Choroid plexus epithelial cell (primary cell): ENCODE measurements around the gene CR2.

Source experiments
- DNase-seq: peaks from one replicate; pipeline ENCODE4 v3.0.0-alpha.2; 2010; ENCODE audit warnings: low read depth
- H3K4me3 ChIP-seq: 2 replicates; pipeline ENCODE4 v1.5.1; 2011; ENCODE audit warnings: low read depth, mild to moderate bottlenecking, control low read depth, low read length, moderate library complexity
- TF ChIP-seq, protein P1 (sequence below): conservative IDR thresholded peaks from 2 replicates; pipeline ENCODE4 v1.5.1; 2011; ENCODE audit warnings: low read depth, mild to moderate bottlenecking, control low read depth, inconsistent platforms, low read length, moderate library complexity

Gene CR2

DNA sequence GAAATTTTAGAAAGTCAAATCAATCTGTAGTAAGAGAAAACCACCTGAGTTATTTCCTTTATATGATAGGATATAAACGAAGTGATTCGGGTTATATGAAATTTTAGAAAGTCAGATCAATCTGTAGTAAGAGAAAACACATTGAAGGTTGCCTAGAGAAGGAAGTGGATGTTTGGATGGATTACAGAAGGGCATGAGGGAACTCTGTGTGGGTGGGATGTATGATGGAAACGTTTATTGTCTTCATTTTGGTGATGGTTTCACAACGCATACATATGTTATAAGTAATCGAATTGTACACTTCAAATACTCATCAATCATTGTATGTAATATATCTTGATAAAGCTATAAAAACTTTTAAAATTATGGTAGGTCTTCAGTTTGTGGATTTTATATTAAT lies 46.9 kb downstream of the CR2 start:
- no peak overlapping the region for H3K4me3 ChIP-seq
- DNase-seq = no peak
- TF ChIP-seq, protein P1, sequence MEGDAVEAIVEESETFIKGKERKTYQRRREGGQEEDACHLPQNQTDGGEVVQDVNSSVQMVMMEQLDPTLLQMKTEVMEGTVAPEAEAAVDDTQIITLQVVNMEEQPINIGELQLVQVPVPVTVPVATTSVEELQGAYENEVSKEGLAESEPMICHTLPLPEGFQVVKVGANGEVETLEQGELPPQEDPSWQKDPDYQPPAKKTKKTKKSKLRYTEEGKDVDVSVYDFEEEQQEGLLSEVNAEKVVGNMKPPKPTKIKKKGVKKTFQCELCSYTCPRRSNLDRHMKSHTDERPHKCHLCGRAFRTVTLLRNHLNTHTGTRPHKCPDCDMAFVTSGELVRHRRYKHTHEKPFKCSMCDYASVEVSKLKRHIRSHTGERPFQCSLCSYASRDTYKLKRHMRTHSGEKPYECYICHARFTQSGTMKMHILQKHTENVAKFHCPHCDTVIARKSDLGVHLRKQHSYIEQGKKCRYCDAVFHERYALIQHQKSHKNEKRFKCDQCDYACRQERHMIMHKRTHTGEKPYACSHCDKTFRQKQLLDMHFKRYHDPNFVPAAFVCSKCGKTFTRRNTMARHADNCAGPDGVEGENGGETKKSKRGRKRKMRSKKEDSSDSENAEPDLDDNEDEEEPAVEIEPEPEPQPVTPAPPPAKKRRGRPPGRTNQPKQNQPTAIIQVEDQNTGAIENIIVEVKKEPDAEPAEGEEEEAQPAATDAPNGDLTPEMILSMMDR = no peak

DNA sequence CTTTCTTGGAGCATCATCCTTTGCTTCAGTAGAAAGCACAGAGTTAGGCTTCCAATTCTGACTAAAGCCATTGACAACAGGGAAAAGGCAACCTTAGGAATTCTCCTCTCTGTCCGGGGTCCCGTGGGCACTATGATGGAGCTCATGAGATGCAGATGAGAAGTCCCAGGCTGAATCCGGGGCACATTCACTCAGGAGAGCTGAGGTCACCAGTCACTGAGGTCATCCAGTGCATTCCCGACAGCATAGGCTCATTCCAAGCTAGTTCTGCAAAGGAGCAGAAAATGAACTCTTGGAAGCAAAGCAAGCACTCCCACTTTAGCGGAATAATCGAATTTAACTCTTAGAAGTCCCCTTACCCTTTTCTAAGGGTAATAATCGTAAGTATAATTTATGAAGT lies 48.6 kb downstream of the CR2 start:
- TF ChIP-seq, protein P1 = no peak
- no peak overlapping the region for H3K4me3 ChIP-seq
- DNase-seq = no peak

DNA sequence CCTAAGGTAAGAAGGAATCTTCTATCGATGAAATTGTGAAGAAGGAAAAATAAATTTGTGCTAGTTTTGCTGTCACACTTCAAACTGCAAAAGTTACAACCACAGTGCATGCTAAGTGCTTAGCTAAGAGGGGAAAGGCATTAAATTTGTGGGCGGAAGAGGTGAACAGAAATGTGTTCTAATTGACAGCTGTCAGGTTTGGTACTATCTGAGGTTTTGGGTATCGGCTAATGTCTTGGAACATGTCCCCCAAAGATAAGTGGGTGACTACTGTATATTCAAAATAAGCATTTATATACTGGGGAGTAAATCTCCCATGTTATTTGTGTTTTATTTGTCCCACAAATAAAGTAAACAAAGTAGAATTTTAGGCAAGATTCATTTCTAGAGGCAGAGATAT lies 49.8 kb downstream of the CR2 start:
- TF ChIP-seq, protein P1 = no peak
- H3K4me3 ChIP-seq = no peak overlapping the region
- DNase-seq = no peak

DNA sequence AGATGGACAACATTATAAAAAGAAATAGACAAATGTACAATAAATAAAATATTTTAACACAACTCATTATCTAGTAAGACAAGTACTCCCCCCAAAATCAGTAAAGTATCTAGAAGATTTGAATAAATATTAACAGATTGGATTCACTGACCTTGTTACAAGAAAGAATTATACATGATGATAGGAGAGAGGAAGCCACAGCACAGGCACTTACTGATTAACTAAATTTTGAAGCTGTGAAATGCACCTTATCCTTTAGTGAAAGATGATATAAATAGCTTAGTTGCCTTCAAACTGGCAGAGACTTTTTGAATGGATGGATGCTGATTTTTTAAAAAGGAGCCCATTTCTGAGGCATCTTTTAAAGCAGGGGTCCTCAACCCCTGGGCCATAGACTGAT lies 50.3 kb downstream of the CR2 start:
- DNase-seq = no peak
- TF ChIP-seq, protein P1 = no peak
- H3K4me3 ChIP-seq = no peak overlapping the region

DNA sequence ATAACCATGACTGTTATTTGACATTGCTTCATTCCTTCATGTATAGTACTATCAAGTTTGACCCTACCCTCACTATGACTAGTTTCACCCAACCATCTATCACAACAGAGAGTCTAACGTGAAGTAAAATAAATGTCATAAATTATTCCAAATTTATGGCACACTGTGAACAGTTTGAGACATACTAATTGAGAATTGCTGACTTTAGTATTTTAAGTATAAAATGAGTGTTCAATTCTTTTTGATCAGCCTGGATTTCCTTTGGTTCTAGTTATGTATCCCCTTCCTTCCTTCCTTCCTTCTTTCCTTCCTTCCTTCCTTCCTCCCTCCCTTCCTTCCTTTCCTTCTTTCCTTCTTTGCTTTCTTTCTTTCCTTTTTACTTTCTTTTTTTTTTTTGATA lies 56.3 kb downstream of the CR2 start:
- no peak overlapping the region for H3K4me3 ChIP-seq
- TF ChIP-seq, protein P1 = no peak
- DNase-seq = no peak

DNA sequence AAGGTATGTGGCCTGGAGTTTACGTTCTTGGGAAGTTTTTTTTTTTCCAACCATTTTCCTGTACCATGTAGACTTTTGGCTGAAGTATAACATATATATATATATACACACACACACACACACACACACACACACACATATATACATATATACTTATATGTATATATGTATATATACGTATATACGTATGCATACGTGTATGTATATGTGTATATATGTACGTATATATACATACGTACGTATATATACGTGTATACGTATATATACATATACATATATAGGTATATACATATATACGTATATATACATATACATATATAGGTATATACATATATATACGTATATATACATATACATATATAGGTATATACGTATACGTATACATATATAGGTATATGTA lies 60.8 kb downstream of the CR2 start:
- TF ChIP-seq, protein P1 = no peak
- no peak for DNase-seq
- no peak overlapping the region for H3K4me3 ChIP-seq

DNA sequence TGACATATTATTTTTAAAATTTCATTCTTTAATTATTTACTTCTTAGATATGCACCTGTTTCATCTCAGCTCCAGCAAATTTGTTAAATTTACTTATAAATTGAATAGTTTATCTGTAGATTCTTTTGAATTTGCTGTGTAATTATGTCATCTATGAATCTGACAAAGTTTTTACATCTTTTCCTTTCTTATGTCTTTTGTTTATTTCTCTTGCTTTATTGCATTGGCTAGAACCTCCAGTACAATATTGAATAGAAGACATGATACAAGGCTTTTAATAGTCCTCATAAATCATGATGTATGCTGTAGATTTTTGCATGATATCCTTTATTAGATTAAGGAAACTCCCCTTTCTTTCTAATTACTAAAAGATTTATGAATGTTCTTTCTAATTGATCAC lies 62.6 kb downstream of the CR2 start:
- H3K4me3 ChIP-seq = no peak overlapping the region
- no peak for DNase-seq
- TF ChIP-seq, protein P1 = no peak
